ENCODE measurements around the gene COL23A1.

Gene COL23A1

GRCh38 chr5:178590141-178590923, at the start of gene COL23A1:
Gene COL23A1 (minus strand): TSS chr5:178590393.
- DNase-seq (ENCODE audit: low read depth in 2 of 2), result peak; percentile 15 to 22

DNA sequence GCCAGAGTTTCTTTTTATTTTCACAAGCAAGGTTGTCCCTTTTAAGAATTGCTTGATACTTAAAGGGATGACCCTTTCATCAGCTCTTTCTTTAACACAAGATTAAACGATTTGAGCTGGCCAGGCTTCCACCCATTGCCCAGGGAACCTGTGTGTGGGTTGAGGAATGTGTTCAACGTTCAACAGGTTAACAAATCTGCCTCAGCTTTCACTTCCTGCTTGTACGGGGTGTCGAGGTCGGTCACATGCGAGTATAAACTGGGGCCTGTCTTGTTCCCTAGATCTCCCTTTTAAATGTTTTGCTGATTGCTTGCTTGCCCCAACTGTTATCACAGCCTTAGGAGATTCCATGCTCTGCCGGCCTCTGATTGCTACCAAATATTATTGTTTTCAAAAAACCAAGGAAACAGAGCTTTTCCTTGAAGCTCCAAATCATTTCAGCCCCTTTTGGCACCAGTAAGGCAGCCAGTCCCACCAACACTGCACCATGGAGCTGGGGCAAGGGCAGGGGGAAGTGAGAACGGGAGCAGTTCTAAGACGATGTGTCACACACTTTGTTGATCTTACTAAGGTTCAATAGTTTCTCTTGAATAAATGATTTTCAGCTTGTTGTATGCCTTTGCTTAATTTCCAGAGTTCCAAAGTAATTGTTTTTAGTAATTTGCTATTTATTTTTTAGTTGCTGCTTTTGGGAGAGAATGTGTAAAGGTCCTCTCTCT, 47.3 kb upstream of the COL23A1 start:
- no peak for DNase-seq (ENCODE audit: low read depth in 2 of 2)

DNA sequence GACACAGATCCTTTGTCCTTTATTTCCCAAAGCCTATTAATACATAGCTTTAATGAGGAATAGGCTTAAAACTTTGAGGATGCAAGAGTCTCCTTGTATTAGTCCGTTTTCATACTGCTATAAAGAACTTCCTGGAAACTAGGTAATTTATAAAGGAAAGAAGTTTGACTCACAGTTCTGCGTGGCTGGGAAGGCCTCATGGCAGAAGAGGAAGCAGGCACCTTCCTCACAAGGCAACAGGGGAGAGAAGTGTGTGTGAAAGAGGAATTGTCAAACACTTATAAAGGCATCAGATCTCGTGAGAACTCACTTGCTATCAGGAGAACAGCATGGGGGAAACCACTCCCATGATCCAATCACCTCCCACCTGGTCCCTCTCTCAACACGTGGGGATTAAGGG, 42.1 kb upstream of the COL23A1 start:
- no peak for DNase-seq (ENCODE audit: low read depth in 2 of 2)

DNA sequence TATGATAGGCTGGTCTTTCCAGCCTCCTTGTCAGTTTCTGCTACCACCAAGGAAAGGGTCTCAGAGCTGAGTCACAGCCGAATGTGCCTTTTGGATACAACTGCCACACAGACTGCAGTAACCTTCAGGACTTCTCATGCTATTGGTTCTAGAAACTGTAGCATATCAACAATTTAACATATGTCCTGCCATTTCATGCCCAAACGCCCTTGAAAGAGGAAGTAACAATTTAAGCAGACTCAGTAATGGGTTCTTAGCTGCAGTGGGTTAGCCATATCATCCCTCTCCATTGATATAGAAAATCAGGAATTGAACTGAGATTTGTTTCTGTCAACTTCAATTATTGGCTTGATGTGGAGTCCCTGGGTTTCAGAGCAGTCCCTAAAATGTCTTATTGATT, 40.8 kb upstream of the COL23A1 start:
- no peak for DNase-seq (ENCODE audit: low read depth in 2 of 2)

GRCh38 chr5:178630475-178630930, 40.3 kb upstream of the COL23A1 start:
- DNase-seq (ENCODE audit: low read depth in 2 of 2), result no peak

- no peak for DNase-seq (ENCODE audit: low read depth in 2 of 2)
Observed at GRCh38 chr5:178627259-178627598, 37.0 kb upstream of the COL23A1 start.

DNA sequence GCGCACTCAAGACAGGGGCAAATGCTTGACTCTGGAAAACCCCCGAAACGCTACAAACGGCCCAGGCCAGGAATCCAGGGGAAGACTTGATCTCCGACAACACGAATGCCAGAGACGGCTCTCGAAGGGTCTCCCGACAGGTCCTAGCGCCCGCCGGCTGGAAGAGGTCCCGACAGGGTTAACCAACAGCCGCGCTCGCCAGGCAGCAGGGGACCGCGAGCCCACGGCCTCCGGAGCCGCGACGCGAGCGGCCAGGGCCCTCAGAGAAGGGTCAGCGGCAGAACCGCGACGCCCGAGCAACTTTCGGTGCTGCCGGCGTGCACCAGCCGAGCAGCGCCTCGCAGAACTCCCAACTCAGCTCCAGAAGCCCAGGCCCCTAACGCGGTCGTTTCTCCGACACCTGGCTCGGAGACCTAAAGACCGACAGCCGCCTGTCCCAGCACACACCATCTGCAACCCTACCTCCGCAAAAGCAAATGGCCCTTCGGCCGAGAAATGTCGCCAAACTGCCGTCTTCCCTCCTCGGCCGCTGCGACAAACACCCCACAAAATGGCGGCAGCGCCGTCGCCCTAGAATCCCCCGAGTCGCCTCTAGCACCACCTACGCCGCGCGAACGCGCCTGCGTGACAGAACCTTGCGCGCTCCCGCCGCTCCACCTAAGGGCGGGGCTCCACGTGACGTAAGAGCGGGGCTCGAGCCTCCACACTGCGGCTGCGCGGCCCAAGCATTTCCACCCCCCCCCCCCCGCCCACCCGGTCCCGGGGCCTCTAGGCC, 36.5 kb upstream of the COL23A1 start, which contains the start of gene CLK4:
Gene CLK4 (minus strand): TSS at position 567 of the 775 bp plus-strand sequence. CDS start 3,634 bp downstream, outside the sequence.
- peak; percentile 93 to 94 for DNase-seq (ENCODE audit: low read depth in 2 of 2)

DNA sequence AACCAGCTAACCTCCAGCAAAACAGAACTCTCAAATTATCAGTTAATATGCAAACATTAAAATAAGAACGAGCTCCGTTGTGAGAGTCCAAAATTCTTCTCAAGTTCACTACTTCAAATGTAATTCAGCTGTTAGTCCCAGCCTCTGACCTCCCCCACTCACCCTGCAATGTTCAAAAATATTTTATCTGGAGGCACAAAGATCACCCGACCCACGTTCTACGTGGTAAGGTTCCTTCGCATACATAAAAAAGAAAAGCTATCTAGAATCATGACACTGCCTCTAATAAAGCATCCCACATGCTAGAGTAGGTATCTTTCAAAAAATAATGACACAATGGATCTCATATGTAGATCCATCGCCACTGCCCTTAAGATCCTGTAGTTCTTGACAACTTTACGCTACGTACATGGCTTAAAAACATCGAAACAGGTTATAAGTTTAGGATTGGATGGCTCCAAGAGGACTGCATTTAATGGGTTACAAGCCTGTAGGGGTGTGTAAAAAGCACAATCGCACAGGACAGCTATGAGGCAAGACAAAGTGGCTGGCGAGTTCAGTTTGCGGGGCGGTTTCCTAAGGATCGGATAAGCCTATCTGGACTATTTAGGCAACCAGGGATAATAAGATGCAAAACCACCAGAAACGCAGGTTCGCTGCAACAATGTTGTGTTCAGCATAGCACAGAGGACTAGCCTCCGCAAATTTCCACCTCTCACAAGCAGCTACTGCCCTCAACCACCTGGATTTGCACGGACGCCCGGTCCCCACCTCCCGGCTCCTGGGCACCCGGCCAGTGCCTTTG, 35.7 kb upstream of the COL23A1 start:
- no peak for DNase-seq (ENCODE audit: low read depth in 2 of 2)

DNA sequence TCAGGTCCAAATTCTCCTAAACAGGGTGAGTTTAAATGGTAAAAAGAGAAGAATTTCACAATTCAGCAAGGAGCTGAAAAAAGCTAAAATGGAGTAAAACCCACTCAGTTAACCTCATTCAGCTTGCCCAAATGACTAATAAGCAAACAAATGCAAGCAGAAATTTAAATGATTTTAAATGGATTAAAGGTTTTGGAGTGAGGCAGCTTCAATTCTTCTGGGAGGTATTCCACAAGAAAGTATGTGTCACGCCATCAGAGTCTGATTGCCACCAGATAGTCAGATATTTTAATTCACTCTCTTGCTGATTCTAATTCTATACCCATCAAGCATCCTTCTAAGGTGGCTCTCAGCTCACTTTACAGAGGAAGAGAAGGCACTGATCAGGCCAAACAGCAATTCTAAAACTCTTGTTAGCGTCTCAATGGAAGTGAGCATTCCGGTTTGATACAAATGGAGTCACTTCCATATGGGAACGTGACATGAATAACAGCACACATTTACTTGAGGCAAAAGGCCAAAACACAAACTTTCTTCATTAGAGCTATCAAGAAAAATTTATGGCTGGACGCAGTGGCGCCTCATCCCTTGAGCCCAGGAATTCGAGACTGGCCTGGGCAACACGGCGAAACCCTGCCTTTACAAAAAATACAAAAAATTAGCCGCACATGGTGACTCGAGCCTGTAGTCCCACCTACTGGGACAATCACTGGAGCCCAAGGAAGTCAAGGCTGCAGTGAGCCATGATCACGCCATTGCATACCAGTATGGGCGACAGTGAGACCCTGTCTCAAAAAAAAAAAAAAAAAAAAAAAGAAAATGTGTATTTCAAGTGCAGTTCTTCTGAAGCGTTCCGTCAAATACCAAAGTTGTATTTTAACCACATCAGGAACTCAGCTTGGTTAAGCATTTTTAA, 34.7 kb upstream of the COL23A1 start:
- DNase-seq (ENCODE audit: low read depth in 2 of 2), result no peak

GRCh38 chr5:178622679-178623247, 32.6 kb upstream of the COL23A1 start:
- no peak for DNase-seq (ENCODE audit: low read depth in 2 of 2)

- no peak for DNase-seq (ENCODE audit: low read depth in 2 of 2)
Observed at GRCh38 chr5:178619390-178619789, 29.2 kb upstream of the COL23A1 start.

DNA sequence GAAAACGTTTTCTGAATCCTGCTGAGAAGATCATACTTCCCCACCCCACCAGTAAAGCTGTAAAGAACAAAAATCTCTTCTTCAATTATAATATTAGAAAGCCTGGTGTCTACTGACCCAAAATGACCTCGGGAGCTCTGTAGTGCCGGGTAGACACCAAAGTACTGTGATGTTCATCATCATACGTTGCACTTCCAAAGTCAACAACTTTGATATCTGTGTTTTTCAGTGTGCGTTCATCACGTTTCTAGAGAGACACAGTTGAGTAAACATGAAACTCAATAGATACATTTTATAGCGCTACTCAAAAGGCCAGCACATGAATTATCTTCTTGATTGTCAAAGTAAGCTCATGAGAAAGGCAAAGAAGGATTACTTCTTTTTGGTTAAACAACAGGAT, 22.1 kb upstream of the COL23A1 start:
- DNase-seq (ENCODE audit: low read depth in 2 of 2), result no peak

- no peak for DNase-seq (ENCODE audit: low read depth in 2 of 2)
Observed at GRCh38 chr5:178606269-178606668, 16.1 kb upstream of the COL23A1 start.

DNA sequence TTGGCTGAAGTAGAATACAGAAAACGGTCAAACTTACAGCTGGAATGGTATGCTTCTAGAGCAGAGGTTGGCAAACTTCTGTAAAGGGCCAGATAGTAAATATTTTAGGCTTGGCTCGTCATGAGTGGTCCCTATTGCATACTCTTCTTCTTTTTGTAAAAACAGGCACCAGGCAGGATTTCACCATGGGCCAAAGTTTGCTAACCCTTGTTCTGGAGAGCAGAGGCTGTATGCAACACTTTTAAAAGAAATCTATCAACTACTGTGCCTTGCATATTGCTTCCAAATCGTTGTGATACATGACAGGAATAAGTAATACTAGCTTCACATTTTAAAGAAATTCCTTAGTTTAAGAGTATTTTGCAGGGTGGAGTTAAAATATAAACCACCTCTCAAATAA, 15.6 kb upstream of the COL23A1 start:
- DNase-seq (ENCODE audit: low read depth in 2 of 2), result no peak

- no peak for DNase-seq (ENCODE audit: low read depth in 2 of 2)
Observed at GRCh38 chr5:178602752-178603151, 12.6 kb upstream of the COL23A1 start.

DNA sequence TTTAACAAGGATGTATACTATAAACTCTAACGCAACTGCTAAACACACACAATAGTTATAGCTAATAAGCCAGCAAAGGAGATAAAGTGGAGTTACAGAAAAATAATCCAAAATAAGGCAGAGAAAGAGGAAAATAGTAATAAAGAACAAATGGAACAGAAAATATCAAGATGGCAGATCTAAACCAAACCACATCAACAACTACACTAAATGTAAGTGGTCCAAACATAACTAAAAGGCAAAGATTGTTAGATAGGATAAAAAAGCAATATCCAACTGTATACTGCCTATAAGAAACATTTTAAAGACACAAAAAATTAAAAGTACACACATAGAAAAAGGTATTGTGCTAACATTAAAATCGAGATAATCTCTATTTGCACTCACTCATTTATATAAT, 5.6 kb upstream of the COL23A1 start:
- DNase-seq (ENCODE audit: low read depth in 2 of 2), result no peak

DNA sequence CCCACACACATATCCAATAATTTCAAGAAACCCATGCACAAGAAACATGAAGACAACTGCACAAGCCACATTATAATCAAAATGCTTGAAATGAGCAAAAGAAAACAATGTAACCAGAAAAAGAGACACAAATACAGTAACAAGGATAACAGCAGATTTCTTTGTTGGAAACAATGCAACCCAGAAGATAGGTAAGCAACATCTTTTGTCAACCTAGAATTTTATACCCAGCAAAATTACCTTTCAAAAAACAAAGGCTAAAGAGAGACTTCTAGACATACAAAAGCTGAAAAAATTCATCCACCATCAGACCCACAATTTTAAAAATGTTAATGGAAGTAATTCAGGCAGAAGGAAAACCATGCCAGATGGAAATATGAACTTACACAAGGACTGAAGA, 5.0 kb upstream of the COL23A1 start:
- no peak for DNase-seq (ENCODE audit: low read depth in 2 of 2)

- DNase-seq (ENCODE audit: low read depth in 2 of 2), result no peak
Observed at GRCh38 chr5:178590924-178591423, 781 bp upstream of the COL23A1 start.

GRCh38 chr5:178589180-178590140, 733 bp downstream of the COL23A1 start:
- DNase-seq (ENCODE audit: low read depth in 2 of 2), result no peak

Data from stimulated activated CD8-positive, alpha-beta memory T cell treated with anti-CD3 and anti-CD28 coated beads, Interleukin-15, amount 100 ng/mL, for 4 hours (primary cell).